Measurements from ENCODE around the gene HMX2.

DNA sequence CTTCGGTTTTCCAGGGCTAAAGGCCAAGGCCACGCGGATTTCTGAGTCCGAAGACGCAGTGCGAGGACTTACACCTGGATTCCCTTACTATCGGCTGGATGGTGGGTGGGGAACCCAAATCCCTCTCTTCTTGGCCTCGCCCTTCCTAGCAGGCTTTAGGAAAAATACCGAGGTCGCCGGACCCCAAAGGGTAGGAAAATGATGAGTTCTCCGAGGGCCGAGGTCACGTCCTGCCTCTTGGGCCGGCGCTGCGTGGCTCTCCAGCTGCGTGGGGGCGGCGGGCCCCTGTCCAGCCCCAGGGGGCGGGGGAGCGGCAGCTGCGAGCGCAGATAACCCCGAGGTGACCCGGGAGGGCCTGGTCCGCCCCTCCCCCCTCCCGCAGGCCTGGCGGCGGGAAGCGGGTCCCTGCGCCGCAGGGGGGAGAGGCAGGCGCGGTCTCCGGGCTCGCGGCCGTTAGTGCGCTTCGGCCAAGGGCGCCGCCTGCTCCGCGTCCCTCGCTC, 13.0 kb upstream of the HMX2 start:
- TF ChIP-seq POLR2A (IDR thresholded peaks at IDR 0.05), result no peak
- TF ChIP-seq, protein P1, sequence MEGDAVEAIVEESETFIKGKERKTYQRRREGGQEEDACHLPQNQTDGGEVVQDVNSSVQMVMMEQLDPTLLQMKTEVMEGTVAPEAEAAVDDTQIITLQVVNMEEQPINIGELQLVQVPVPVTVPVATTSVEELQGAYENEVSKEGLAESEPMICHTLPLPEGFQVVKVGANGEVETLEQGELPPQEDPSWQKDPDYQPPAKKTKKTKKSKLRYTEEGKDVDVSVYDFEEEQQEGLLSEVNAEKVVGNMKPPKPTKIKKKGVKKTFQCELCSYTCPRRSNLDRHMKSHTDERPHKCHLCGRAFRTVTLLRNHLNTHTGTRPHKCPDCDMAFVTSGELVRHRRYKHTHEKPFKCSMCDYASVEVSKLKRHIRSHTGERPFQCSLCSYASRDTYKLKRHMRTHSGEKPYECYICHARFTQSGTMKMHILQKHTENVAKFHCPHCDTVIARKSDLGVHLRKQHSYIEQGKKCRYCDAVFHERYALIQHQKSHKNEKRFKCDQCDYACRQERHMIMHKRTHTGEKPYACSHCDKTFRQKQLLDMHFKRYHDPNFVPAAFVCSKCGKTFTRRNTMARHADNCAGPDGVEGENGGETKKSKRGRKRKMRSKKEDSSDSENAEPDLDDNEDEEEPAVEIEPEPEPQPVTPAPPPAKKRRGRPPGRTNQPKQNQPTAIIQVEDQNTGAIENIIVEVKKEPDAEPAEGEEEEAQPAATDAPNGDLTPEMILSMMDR (IDR thresholded peaks at IDR 0.05), result no peak
